Astrocyte of the cerebellum (primary cell): Measurements from ENCODE around the gene FMN2.
"Not testable (repeated sequence)": the region's sequence is repeated elsewhere in the genome, so short reads cannot be mapped to it uniquely, and the experiment has no call there.

Experiments
- DNase-seq: peaks from one replicate; pipeline ENCODE4 v3.0.0-alpha.2; 2011; ENCODE audit warnings: low read depth
- H3K4me3 ChIP-seq: 2 replicates; pipeline ENCODE4 v1.5.1; 2011; ENCODE audit warnings: mild to moderate bottlenecking, low read depth, low read length, moderate library complexity
- CTCF ChIP-seq: IDR thresholded peaks from 2 replicates; pipeline ENCODE4 v1.5.1; 2012; ENCODE audit warnings: low read length, low read depth, moderate library complexity, mild to moderate bottlenecking; ENCODE audit errors: missing control alignments
- in situ Hi-C: cut with HindIII; loops from 2 replicates; pipeline ENCODE4 v1.10.0; 2017; ENCODE audit warnings: low sequenced_read_pairs

The FMN2 gene

GRCh38 chr1:240178366-240178765 lies 86.7 kb downstream of the FMN2 start:
- no peak for TF ChIP-seq CTCF
- in situ Hi-C loops: no loop called here
- DNase-seq: no peak

GRCh38 chr1:240184682-240185081 lies 93.0 kb downstream of the FMN2 start:
- in situ Hi-C loops: loop anchor here (5.0 kb wide), 1 partner anchor 508 kb away; no protein-coding TSS in a partner anchor

More at GRCh38 chr1:240178366-240178765, 86.7 kb downstream of the FMN2 start:
- no peak overlapping the region for H3K4me3 ChIP-seq

GRCh38 chr1:240188139-240188538 lies 96.5 kb downstream of the FMN2 start:
- DNase-seq: no peak
- no peak for TF ChIP-seq CTCF
- H3K4me3 ChIP-seq: no peak overlapping the region
- in situ Hi-C loops: loop anchor here (5.0 kb wide), 1 partner anchor 504 kb away; no protein-coding TSS in a partner anchor

More at GRCh38 chr1:240184682-240185081, 93.0 kb downstream of the FMN2 start:
- not testable (repeated sequence) for H3K4me3 ChIP-seq, DNase-seq

DNA sequence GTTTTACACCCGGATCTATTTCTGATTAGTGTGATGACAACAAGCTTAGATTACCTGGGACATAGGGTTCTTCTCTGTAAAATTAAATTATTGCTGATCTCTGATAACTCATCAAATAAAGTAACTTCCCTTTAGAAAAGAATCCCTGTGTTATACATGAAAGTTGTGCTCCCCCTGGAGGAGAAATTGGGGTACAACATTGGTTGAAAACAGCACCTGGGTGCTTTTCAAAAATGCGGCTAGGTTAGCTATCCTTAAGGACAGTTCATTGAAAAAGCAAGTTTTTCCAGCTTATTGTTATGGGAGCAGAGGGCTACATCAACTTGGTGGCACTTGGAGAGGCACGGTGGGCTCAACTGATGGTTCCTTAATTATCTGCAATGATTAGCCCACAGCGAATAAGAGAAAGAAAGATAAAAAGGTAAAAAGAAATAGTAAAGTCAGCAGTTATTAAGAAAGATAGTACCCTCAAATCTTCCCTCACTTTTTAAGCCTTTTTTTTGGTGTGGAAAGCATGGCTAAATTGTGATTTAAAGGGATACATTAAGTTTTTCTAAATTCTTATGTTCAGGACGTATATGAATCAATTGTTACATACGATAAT lies 97.8 kb downstream of the FMN2 start:
- DNase-seq: peak; percentile 16
- in situ Hi-C loops: loop anchor here (5.0 kb wide), 1 partner anchor 503 kb away; no protein-coding TSS in a partner anchor

GRCh38 chr1:240190881-240191401 lies 99.3 kb downstream of the FMN2 start:
- TF ChIP-seq CTCF: peak; percentile 51
- DNase-seq: peak; percentile 99
- in situ Hi-C loops: no loop called here
- H3K4me3 ChIP-seq: no peak overlapping the region

More for the DNA sequence above, 97.8 kb downstream of the FMN2 start:
- peak; percentile 78 for TF ChIP-seq CTCF
- no peak overlapping the region for H3K4me3 ChIP-seq

- no peak for DNase-seq
- H3K4me3 ChIP-seq: no peak overlapping the region
- in situ Hi-C loops: no loop called here
- TF ChIP-seq CTCF: no peak
Measured at GRCh38 chr1:240192851-240193250, 101.2 kb downstream of the FMN2 start.

- in situ Hi-C loops: no loop called here
- TF ChIP-seq CTCF: no peak
Measured at GRCh38 chr1:240193679-240194078, 102.0 kb downstream of the FMN2 start.

More at GRCh38 chr1:240193679-240194078, 102.0 kb downstream of the FMN2 start:
- no peak for DNase-seq
- H3K4me3 ChIP-seq: no peak overlapping the region
